Measurements from ENCODE around the gene MS4A6A. TPM values are rescaled to one million over a fixed set of nuclear protein-coding genes. Genes with fewer than 3 reads are reported as not detected.

Gene MS4A6A
- total RNA-seq, 1 donor from 2014 or later, result not detected

DNA sequence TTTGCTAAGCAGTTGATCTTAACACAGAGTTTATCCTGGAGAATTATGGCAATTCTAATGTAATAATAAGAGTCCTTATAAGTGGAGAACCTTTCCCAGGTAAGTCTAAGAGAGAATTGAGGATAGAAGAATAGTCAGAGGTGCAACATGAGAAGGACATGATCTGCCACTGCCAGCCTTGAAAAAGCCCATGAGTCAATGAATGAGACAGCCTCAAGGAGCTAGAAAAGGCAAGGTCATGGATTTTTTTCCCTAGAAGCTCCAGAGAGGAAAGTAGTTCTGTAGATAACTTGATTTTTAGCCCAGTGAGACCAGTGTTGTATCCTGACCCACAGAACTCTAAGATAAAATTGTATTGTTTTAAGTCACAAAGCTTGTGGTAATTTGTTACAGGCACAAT, 16.9 kb downstream of the MS4A6A start:
- Mint-ChIP-seq H3K27ac (ENCODE audit: unreplicated experiment) (no peak overlapping the region), H3K4me1 (ENCODE audit: low read depth, unreplicated experiment) (no peaks in the 10 kb centered on the region), H3K36me3 (ENCODE audit: unreplicated experiment) (no peaks in the 10 kb centered on the region), H3K4me3 (ENCODE audit: unreplicated experiment) (no peak overlapping the region), H3K27me3 (ENCODE audit: unreplicated experiment) (no peaks in the 10 kb centered on the region), H3K9me3 (ENCODE audit: unreplicated experiment) (peaks cover 5% of the 10 kb centered on the region)
- no peak for DNase-seq
- TF ChIP-seq, protein P1, sequence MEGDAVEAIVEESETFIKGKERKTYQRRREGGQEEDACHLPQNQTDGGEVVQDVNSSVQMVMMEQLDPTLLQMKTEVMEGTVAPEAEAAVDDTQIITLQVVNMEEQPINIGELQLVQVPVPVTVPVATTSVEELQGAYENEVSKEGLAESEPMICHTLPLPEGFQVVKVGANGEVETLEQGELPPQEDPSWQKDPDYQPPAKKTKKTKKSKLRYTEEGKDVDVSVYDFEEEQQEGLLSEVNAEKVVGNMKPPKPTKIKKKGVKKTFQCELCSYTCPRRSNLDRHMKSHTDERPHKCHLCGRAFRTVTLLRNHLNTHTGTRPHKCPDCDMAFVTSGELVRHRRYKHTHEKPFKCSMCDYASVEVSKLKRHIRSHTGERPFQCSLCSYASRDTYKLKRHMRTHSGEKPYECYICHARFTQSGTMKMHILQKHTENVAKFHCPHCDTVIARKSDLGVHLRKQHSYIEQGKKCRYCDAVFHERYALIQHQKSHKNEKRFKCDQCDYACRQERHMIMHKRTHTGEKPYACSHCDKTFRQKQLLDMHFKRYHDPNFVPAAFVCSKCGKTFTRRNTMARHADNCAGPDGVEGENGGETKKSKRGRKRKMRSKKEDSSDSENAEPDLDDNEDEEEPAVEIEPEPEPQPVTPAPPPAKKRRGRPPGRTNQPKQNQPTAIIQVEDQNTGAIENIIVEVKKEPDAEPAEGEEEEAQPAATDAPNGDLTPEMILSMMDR (IDR thresholded peaks at IDR 0.05; ENCODE audit: partially characterized antibody, unreplicated experiment), result no peak

DNA sequence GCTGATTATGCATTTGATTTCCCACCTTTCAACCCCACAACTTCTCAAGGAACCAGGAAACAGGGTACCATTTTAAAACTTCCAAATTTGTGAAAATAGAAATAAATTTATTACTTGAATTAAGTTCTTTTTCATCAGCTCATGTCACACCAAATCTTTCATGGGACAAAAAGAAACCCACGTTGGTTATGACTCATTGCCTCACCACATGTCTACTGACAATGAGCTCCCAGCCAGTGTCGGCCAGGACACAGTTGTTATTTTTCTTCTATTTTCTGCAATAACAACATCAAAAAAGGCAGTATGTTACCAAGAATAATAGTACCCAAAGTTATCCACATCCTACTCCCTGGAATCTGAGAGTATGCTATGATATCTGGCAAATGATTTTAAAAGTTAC, 17.3 kb downstream of the MS4A6A start:
- TF ChIP-seq, protein P1 (IDR thresholded peaks at IDR 0.05; ENCODE audit: partially characterized antibody, unreplicated experiment), result no peak
- DNase-seq, result no peak
- Mint-ChIP-seq H3K4me3 (ENCODE audit: unreplicated experiment) (no peak overlapping the region), H3K27ac (ENCODE audit: unreplicated experiment) (no peak overlapping the region), H3K27me3 (ENCODE audit: unreplicated experiment) (no peaks in the 10 kb centered on the region), H3K9me3 (ENCODE audit: unreplicated experiment) (peaks cover 5% of the 10 kb centered on the region), H3K4me1 (ENCODE audit: low read depth, unreplicated experiment) (no peaks in the 10 kb centered on the region), H3K36me3 (ENCODE audit: unreplicated experiment) (no peaks in the 10 kb centered on the region)

DNA sequence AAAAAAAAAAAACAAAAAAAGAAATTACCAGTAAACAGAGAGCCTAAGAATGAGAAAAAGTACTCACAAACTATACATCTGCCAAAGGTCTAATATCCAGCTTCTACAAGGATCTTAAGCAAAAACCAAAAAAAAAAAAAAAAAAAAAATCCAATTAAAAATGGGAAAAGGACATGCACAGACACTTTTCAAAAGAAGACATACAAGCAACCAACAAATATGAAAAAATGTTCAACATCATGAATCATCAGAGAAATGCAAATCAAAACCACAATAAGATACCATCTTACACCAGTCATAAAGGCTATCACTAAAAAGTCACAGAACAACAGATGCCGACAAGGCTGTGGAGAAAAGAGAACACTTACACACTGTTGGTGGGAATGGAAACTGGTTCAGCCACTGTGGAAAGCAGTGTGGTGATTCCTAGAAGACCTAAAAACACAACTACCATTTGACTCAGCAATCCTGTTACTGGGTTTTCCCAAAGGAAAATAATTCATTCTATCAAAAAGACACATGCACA, 18.3 kb downstream of the MS4A6A start:
- Mint-ChIP-seq H3K27ac (ENCODE audit: unreplicated experiment) (no peak overlapping the region), H3K4me3 (ENCODE audit: unreplicated experiment) (no peak overlapping the region), H3K36me3 (ENCODE audit: unreplicated experiment) (no peaks in the 10 kb centered on the region), H3K4me1 (ENCODE audit: low read depth, unreplicated experiment) (no peaks in the 10 kb centered on the region), H3K9me3 (ENCODE audit: unreplicated experiment) (peaks cover 5% of the 10 kb centered on the region), H3K27me3 (ENCODE audit: unreplicated experiment) (no peaks in the 10 kb centered on the region)
- DNase-seq, result no peak
- TF ChIP-seq, protein P1 (IDR thresholded peaks at IDR 0.05; ENCODE audit: partially characterized antibody, unreplicated experiment), result no peak

DNA sequence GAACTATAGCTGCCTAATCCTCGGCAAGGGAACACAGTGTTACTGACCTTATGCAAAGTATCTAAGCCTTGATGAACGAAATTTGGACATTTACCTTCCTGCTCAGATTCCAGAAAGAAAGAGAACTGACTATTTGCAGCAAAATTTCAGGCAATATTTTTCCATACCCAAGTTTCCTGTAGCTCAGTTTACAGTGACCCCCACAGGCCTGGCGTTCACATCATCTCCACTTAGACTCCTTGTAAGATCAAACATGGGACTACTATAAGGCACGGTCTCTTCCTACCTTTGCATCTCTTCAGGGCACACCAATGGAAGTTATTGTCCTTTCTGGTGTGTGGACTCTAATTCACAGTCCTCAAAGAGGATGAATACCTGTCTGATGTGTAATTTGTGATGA, 21.1 kb downstream of the MS4A6A start:
- Mint-ChIP-seq H3K27me3 (ENCODE audit: unreplicated experiment) (no peaks in the 10 kb centered on the region), H3K27ac (ENCODE audit: unreplicated experiment) (no peak overlapping the region), H3K9me3 (ENCODE audit: unreplicated experiment) (no peaks in the 10 kb centered on the region), H3K4me1 (ENCODE audit: low read depth, unreplicated experiment) (no peaks in the 10 kb centered on the region), H3K36me3 (ENCODE audit: unreplicated experiment) (no peaks in the 10 kb centered on the region), H3K4me3 (ENCODE audit: unreplicated experiment) (no peak overlapping the region)
- TF ChIP-seq, protein P1 (IDR thresholded peaks at IDR 0.05; ENCODE audit: partially characterized antibody, unreplicated experiment), result no peak
- no peak for DNase-seq

DNA sequence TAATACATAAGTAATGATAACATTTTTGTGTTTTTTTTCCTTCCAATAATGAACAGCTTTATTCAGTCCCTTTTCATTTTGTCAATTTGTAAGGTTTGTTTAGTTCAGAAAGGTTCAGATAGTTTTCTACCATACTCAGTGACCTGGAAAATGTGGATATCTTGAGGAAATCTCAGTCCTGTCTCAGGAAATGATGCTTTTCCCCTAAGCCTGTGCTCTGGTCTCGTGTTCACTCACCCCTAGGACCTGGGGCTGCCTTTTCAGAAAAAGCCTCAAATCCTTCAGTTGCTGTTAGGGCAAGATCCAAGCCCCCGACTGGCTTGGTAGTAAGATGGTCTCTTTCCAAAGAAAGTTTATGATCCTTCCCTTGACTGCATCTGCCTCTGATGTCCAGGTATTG, 21.8 kb downstream of the MS4A6A start:
- no peaks in the 10 kb centered on the region for H3K4me1 Mint-ChIP-seq (ENCODE audit: low read depth, unreplicated experiment)
- no peak for DNase-seq
- H3K36me3 Mint-ChIP-seq (ENCODE audit: unreplicated experiment), result no peaks in the 10 kb centered on the region
- H3K27me3 Mint-ChIP-seq (ENCODE audit: unreplicated experiment), result no peaks in the 10 kb centered on the region
- TF ChIP-seq, protein P1 (IDR thresholded peaks at IDR 0.05; ENCODE audit: partially characterized antibody, unreplicated experiment), result no peak
- H3K9me3 Mint-ChIP-seq (ENCODE audit: unreplicated experiment), result no peaks in the 10 kb centered on the region
- H3K27ac Mint-ChIP-seq (ENCODE audit: unreplicated experiment), result no peak overlapping the region
- H3K4me3 Mint-ChIP-seq (ENCODE audit: unreplicated experiment), result no peak overlapping the region

Measured in glutamatergic neuron (in vitro differentiated cells).